GM12891 (cell line): ENCODE measurements around the gene KLF18.

ENCODE experiments used
- PAX5 ChIP-seq: IDR thresholded peaks from 2 replicates; pipeline ENCODE4 v1.6.1; 2011; ENCODE audit warnings: low read length, moderate library complexity, mild to moderate bottlenecking; ENCODE audit not compliant: insufficient read depth, severe bottlenecking
- POLR2A ChIP-seq: IDR thresholded peaks from 2 replicates; pipeline ENCODE4 v1.6.1; 2011; ENCODE audit warnings: low read depth, low read length, control low read depth
- POLR2AphosphoS5 ChIP-seq: IDR thresholded peaks from 2 replicates; pipeline ENCODE4 v1.6.1; 2011; ENCODE audit warnings: low read depth, low read length, control low read depth
- POU2F2 ChIP-seq: IDR thresholded peaks from 2 replicates; pipeline ENCODE4 v1.6.1; 2011; ENCODE audit warnings: low read depth, mild to moderate bottlenecking, control low read depth, low read length, moderate library complexity
- TAF1 ChIP-seq: IDR thresholded peaks from 2 replicates; pipeline ENCODE4 v1.6.1; 2011; ENCODE audit warnings: low read depth, low read length, control low read depth

GRCh38 chr1:44119525-44119924, 21.9 kb downstream of the KLF18 start:
- no peak for TF ChIP-seq POLR2A
- no peak for TF ChIP-seq TAF1
- no peak for TF ChIP-seq POLR2AphosphoS5
- TF ChIP-seq PAX5, result no peak
- no peak for TF ChIP-seq POU2F2
